HL-60 (cell line): ENCODE data around the gene MPC1.

Experiments
- DNase-seq, 2 experiments: peaks; one replicate each; pipeline ENCODE4 v3.0.0-alpha.2; 2010 to 2020; ENCODE audit warnings: low read depth in 1 of 2, low spot score in 1 of 2
- H3K27ac ChIP-seq: fragments of 250-450 bp; sonication (Bioruptor Pico); replicated peaks from 2 replicates; pipeline ENCODE4 v1.5.1; 2020; ENCODE audit warnings: mild to moderate bottlenecking, moderate library complexity
- H3K27me3 ChIP-seq: fragments of 250-450 bp; sonication (Bioruptor Pico); 2 replicates; pipeline ENCODE4 v1.5.1; 2021; ENCODE audit warnings: mild to moderate bottlenecking, moderate library complexity; ENCODE audit not compliant: insufficient read depth, poor library complexity, severe bottlenecking
- H3K4me3 ChIP-seq: replicated peaks from 2 replicates; pipeline ENCODE4 v1.5.1; 2011; ENCODE audit warnings: mild to moderate bottlenecking, control low read depth, low read length; ENCODE audit not compliant: insufficient read depth
- CTCF ChIP-seq: IDR thresholded peaks from one replicate; pipeline ENCODE4 v1.5.1; 2011; ENCODE audit warnings: low read length, control low read depth, inconsistent platforms; ENCODE audit not compliant: insufficient read depth
- GABPA ChIP-seq: IDR thresholded peaks from 2 replicates; pipeline ENCODE4 v1.6.1; 2012; ENCODE audit warnings: low read depth
- POLR2AphosphoS5 ChIP-seq: IDR thresholded peaks from 2 replicates; pipeline ENCODE4 v1.6.1; 2012; ENCODE audit warnings: low read depth
- REST ChIP-seq: IDR thresholded peaks from 2 replicates; pipeline ENCODE4 v1.6.1; 2012; ENCODE audit warnings: low read depth; ENCODE audit not compliant: insufficient replicate concordance
- SPI1 ChIP-seq: IDR thresholded peaks from 2 replicates; pipeline ENCODE4 v1.6.1; 2012; ENCODE audit warnings: low read depth, mild to moderate bottlenecking, borderline replicate concordance

The MPC1 gene

GRCh38 chr6:166398348-166398747 is 15.6 kb upstream of the MPC1 start:
- TF ChIP-seq CTCF (no peak), REST (no peak), GABPA (no peak), SPI1 (no peak)
- H3K4me3 ChIP-seq, result no peak overlapping the region
- H3K27me3 ChIP-seq, result no peaks in the 10 kb centered on the region
- no peak for DNase-seq
- H3K27ac ChIP-seq, result no peak overlapping the region

- Histone ChIP-seq H3K27me3 (no peaks in the 10 kb centered on the region), H3K4me3 (no peak overlapping the region), H3K27ac (no peak overlapping the region)
- TF ChIP-seq CTCF, result no peak
- no peak for TF ChIP-seq POLR2AphosphoS5
- no peak for TF ChIP-seq GABPA
- TF ChIP-seq SPI1, result no peak
- TF ChIP-seq REST, result no peak
- DNase-seq, result no peak
These were observed 15.1 kb upstream of the MPC1 start for GRCh38 chr6:166397849-166398248.

- Histone ChIP-seq H3K4me3 (no peak overlapping the region), H3K27ac (no peak overlapping the region), H3K27me3 (no peaks in the 10 kb centered on the region)
- TF ChIP-seq SPI1 (no peak), REST (no peak), POLR2AphosphoS5 (no peak), CTCF (no peak), GABPA (no peak)
- no peak for DNase-seq
These were observed 13.0 kb upstream of the MPC1 start for GRCh38 chr6:166395778-166396177.
